Measurements from ENCODE around the gene PDXK.

GRCh38 chr21:43741423-43742096, 22.6 kb downstream of the PDXK start:
- TF ChIP-seq POLR2A (IDR thresholded peaks at IDR 0.05; ENCODE audit: low read depth, low read length) (no peak), POLR2AphosphoS5 (IDR thresholded peaks at IDR 0.05; ENCODE audit: low read depth, low read length) (no peak)

Data from GM12892 (cell line).